SK-N-SH treated with all-trans-retinoic acid at 6 μM for 48 hours (cell line): ENCODE results near the gene WHRN.
A peak's percentile ranks its signal among the peaks of the same experiment; 100 is the strongest.

Experiments
- ATAC-seq: fragments of 200-7000 bp; cut with Tn5 transposase; 3 replicates; pipeline ENCODE4 v1.9.1; 2020; ENCODE audit warnings: mild to moderate bottlenecking, moderate library complexity
- ARNTL ChIP-seq: fragments of 450-650 bp; formaldehyde crosslinking; IDR thresholded peaks from 2 replicates; pipeline ENCODE4 v1.5.0; 2020; ENCODE audit warnings: low read depth, mild to moderate bottlenecking, moderate library complexity, borderline replicate concordance
- BACH2 ChIP-seq: fragments of 250-450 bp; sonication (Bioruptor Pico); IDR thresholded peaks from 2 replicates; pipeline ENCODE4 v1.9.0; 2021; ENCODE audit warnings: mild to moderate bottlenecking, borderline replicate concordance
- CSDC2 ChIP-seq: fragments of 250-450 bp; sonication (Bioruptor Pico); IDR thresholded peaks from 2 replicates; pipeline ENCODE4 v1.5.0; 2020; ENCODE audit warnings: mild to moderate bottlenecking, moderate library complexity
- ESRRG ChIP-seq: fragments of 250-450 bp; sonication (Bioruptor Pico); IDR thresholded peaks from 2 replicates; pipeline ENCODE4 v1.6.1; 2021; ENCODE audit warnings: mild to moderate bottlenecking
- GLIS3 ChIP-seq: fragments of 250-450 bp; sonication (Bioruptor Pico); IDR thresholded peaks from 2 replicates; pipeline ENCODE4 v1.5.0; 2020; ENCODE audit warnings: mild to moderate bottlenecking, moderate library complexity
- ISL1 ChIP-seq: fragments of 250-450 bp; sonication (Bioruptor Pico); IDR thresholded peaks from 2 replicates; pipeline ENCODE4 v2.1.2; 2022; ENCODE audit warnings: mild to moderate bottlenecking, moderate library complexity
- OSR1 ChIP-seq: fragments of 250-450 bp; sonication (Bioruptor Pico); IDR thresholded peaks from 2 replicates; pipeline ENCODE4 v1.8.0; 2022; ENCODE audit warnings: moderate library complexity, mild to moderate bottlenecking, inconsistent platforms
- PPARA ChIP-seq: fragments of 250-450 bp; sonication (Bioruptor Pico); IDR thresholded peaks from 2 replicates; pipeline ENCODE4 v1.5.0; 2020; ENCODE audit warnings: mild to moderate bottlenecking, borderline replicate concordance
- RARB ChIP-seq: fragments of 250-450 bp; sonication (Bioruptor Pico); IDR thresholded peaks from 2 replicates; pipeline ENCODE4 v1.8.0; 2021; ENCODE audit warnings: mild to moderate bottlenecking, moderate library complexity
- SNAI2 ChIP-seq: fragments of 250-450 bp; sonication (Bioruptor Pico); IDR thresholded peaks from 2 replicates; pipeline ENCODE4 v1.5.0; 2020; ENCODE audit warnings: mild to moderate bottlenecking, moderate library complexity
- TCF4 ChIP-seq: fragments of 250-450 bp; sonication (Bioruptor Pico); IDR thresholded peaks from 2 replicates; pipeline ENCODE4 v1.8.0; 2021; ENCODE audit warnings: mild to moderate bottlenecking, moderate library complexity, borderline replicate concordance
- TOX ChIP-seq: fragments of 250-450 bp; sonication (Bioruptor Pico); IDR thresholded peaks from 2 replicates; pipeline ENCODE4 v1.8.0; 2021; ENCODE audit warnings: mild to moderate bottlenecking, moderate library complexity, borderline replicate concordance
- ZFP3 ChIP-seq: fragments of 250-450 bp; sonication (Bioruptor Pico); IDR thresholded peaks from 2 replicates; pipeline ENCODE4 v1.5.0; 2020; ENCODE audit warnings: mild to moderate bottlenecking, moderate library complexity
- ZFP30 ChIP-seq: fragments of 450-650 bp; formaldehyde crosslinking; IDR thresholded peaks from 2 replicates; pipeline ENCODE4 v1.5.0; 2022; ENCODE audit warnings: mild to moderate bottlenecking, moderate library complexity
- ZNF70 ChIP-seq: fragments of 450-650 bp; formaldehyde crosslinking; IDR thresholded peaks from 2 replicates; pipeline ENCODE4 v1.5.0; 2020; ENCODE audit warnings: mild to moderate bottlenecking, moderate library complexity
- ZNF8 ChIP-seq: fragments of 450-650 bp; formaldehyde crosslinking; IDR thresholded peaks from 2 replicates; pipeline ENCODE4 v1.5.0; 2020; ENCODE audit warnings: mild to moderate bottlenecking, moderate library complexity
- TF ChIP-seq, protein P1 (sequence below): fragments of 250-450 bp; sonication (Bioruptor Pico); IDR thresholded peaks from 2 replicates; pipeline ENCODE4 v1.8.0; 2020; ENCODE audit warnings: mild to moderate bottlenecking, moderate library complexity, borderline replicate concordance
- TF ChIP-seq, protein P2 (sequence below): fragments of 250-450 bp; sonication (Bioruptor Pico); IDR thresholded peaks from 2 replicates; pipeline ENCODE4 v1.8.0; 2021; ENCODE audit warnings: low read depth, mild to moderate bottlenecking, moderate library complexity, borderline replicate concordance
- TF ChIP-seq, protein P3 (sequence below): fragments of 250-450 bp; sonication (Bioruptor Pico); IDR thresholded peaks from 2 replicates; pipeline ENCODE4 v1.5.1; 2021; ENCODE audit warnings: mild to moderate bottlenecking, moderate library complexity
- TF ChIP-seq, protein P4 (sequence below): fragments of 250-450 bp; sonication (Bioruptor Pico); IDR thresholded peaks from 2 replicates; pipeline ENCODE4 v1.5.0; 2020; ENCODE audit warnings: mild to moderate bottlenecking, moderate library complexity
- TF ChIP-seq, protein P5 (sequence below): fragments of 250-450 bp; sonication (Bioruptor Pico); IDR thresholded peaks from 2 replicates; pipeline ENCODE4 v1.5.1; 2020; ENCODE audit warnings: low read depth, mild to moderate bottlenecking, moderate library complexity

The WHRN gene

DNA sequence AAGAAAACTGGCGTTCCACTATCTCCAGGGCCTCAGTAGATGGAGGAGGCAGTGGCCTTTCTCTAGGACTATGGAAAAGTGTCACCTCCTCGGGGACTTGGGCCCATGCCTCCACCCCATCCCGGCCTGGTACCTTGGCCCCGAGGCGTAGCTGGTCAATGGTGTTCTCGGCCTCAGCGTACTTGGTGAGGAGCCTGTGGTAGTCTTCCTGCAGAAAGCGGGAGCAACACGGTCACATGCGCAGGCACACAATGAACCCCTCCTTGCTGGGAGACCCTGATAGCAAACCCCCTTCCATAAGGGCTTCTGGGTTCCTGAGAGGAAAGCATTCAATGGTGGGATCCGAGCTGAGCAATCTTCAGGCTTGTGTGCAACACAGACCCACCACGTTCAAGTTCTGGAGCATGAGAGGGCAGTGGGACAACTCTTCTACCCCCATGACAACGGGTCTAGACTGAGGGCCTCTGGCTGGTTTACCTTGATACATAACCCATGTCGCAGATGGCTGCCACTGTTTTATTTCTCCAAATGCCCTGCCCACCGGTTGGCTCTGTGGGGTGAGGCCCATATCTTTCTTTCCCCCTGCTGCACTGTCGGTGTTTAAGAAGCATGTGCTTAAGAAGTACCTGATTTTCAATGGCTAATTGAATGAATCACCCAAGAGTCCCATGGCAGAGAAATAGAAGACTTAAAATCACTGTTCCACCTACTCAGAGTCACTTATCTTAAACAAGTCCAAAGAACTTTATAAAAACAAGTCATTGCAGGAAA is 131.1 kb downstream of the WHRN start:
- TF ChIP-seq ZFP30 (CRISPR knock-in tag): no peak
- no peak for TF ChIP-seq SNAI2 (CRISPR knock-in tag)
- no peak for TF ChIP-seq PPARA (CRISPR knock-in tag)
- TF ChIP-seq, protein P1, sequence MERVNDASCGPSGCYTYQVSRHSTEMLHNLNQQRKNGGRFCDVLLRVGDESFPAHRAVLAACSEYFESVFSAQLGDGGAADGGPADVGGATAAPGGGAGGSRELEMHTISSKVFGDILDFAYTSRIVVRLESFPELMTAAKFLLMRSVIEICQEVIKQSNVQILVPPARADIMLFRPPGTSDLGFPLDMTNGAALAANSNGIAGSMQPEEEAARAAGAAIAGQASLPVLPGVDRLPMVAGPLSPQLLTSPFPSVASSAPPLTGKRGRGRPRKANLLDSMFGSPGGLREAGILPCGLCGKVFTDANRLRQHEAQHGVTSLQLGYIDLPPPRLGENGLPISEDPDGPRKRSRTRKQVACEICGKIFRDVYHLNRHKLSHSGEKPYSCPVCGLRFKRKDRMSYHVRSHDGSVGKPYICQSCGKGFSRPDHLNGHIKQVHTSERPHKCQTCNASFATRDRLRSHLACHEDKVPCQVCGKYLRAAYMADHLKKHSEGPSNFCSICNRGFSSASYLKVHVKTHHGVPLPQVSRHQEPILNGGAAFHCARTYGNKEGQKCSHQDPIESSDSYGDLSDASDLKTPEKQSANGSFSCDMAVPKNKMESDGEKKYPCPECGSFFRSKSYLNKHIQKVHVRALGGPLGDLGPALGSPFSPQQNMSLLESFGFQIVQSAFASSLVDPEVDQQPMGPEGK (CRISPR knock-in tag): no peak
- no peak for TF ChIP-seq TCF4 (CRISPR knock-in tag)
- TF ChIP-seq, all 23 proteins: peak for 0
- ATAC-seq: no peak

DNA sequence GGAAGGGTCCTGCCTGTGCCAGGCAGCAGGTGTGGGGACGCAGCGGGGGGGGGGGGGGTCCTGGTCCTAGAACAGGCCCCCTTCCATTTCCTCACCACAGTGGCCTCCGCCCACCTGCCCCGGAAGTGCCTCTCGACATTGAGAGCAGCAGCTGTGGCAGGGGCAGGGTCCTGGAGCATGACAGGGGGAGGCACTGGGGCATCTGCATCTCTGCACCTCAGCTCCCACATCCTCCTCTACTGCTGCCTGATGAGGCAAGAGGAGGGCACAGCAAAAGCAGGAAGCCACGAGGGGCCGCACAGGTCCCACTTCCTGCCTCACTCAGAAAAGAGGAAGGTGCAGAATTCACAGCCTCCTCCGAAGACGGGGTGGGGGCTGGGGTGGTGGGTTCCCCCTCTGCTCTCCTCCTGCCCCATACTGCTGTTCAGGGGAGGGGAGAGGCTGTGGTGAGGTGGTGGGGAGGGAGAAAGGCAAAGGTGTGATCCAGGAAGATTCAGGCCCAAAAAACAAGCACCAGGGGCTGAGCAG is 132.3 kb downstream of the WHRN start:
- ATAC-seq: no peak

DNA sequence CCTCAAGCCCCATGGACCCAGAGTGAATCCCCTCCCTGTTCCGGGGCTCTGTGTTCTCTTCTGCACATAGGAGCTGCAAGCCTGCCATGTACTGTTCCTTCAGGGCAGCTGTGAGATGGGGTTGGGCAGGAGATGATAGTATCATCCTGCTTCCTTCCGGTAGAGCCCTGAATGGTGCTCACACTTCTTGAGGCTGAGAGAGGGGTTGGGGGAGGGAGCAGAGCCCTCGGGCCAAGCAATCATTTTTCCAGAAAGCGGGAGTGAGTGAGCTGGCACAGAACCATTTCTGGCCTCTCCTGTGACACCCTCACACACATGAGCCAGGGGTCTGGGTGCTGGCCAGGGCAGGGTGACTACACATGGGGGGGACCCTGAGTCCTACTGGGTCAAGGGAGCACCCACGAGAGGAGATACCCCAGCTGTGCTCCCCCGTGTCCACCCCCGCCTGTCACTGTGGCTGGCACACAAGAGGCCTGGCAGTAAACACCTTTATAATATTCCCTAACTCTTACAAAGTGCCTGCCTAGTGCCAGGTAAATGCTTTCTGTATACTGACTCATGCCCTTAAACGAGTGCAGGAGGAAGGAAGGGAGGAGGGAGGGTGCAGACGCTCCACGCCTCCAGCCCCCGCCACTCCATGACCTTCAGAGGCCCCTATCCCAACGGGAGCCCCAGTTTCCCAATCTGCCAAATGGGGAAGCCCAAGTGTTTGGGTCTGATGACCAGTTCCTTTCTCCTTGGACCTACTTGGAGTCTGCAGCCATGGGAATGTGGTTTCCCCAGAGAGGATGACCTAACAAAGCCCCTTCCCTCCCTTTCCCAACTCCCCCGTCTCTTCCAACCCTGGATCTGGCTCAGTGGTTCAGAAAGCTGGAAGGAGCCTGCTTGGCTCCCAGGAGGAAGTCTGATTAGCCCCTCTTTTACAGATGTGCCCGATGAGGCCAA is 133.0 kb downstream of the WHRN start:
- no peak for TF ChIP-seq ZNF8
- peak; percentile 47 for ATAC-seq

More for the DNA sequence above, 132.3 kb downstream of the WHRN start:
- no peak for TF ChIP-seq ESRRG
- TF ChIP-seq, protein P2, sequence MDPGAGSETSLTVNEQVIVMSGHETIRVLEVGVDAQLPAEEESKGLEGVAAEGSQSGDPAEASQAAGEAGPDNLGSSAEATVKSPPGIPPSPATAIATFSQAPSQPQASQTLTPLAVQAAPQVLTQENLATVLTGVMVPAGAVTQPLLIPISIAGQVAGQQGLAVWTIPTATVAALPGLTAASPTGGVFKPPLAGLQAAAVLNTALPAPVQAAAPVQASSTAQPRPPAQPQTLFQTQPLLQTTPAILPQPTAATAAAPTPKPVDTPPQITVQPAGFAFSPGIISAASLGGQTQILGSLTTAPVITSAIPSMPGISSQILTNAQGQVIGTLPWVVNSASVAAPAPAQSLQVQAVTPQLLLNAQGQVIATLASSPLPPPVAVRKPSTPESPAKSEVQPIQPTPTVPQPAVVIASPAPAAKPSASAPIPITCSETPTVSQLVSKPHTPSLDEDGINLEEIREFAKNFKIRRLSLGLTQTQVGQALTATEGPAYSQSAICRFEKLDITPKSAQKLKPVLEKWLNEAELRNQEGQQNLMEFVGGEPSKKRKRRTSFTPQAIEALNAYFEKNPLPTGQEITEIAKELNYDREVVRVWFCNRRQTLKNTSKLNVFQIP (CRISPR knock-in tag): no peak
- TF ChIP-seq CSDC2 (CRISPR knock-in tag): no peak
- no peak for TF ChIP-seq ZNF8
- TF ChIP-seq ARNTL (CRISPR knock-in tag): no peak
- TF ChIP-seq BACH2 (CRISPR knock-in tag): no peak
- no peak for TF ChIP-seq ZNF70 (CRISPR knock-in tag)
- TF ChIP-seq OSR1: no peak
- no peak for TF ChIP-seq TOX (CRISPR knock-in tag)

DNA sequence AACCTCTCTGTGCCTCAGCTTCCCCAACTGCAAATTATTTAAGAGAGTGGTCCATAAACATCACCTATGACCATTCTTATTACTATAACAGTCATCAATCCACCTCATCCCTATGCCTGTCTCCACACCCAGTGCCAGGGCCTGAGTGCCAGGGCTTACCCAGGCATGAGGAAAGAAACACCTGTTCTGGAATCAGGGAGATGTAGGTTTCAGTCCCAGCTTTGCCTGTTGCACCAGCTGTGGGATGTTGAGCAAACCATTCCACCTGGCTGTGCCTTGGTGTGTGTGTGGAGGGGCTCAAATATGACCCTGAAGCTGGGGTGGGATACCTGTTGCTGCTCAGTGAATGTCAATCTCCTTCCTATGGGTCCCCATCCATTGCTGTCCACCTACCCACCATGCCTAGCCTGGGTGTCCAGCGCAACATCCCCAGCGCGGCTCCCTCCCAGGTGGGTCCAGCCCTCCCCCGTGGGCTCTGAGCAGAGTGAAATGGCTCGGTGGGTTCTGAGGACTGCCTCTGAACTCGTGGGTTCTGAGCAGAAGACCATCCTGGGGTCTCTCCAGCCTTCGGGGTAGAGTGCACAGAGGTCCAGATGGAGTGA is 133.8 kb downstream of the WHRN start:
- TF ChIP-seq ZFP3 (CRISPR knock-in tag) (no peak), ZNF70 (CRISPR knock-in tag) (no peak), OSR1 (no peak), TOX (CRISPR knock-in tag) (no peak), ZNF8 (no peak), SNAI2 (CRISPR knock-in tag) (no peak), BACH2 (CRISPR knock-in tag) (no peak), TCF4 (CRISPR knock-in tag) (no peak), GLIS3 (no peak), PPARA (CRISPR knock-in tag) (no peak), CSDC2 (CRISPR knock-in tag) (no peak), ZFP30 (CRISPR knock-in tag) (no peak), ARNTL (CRISPR knock-in tag) (no peak), RARB (no peak), ISL1 (CRISPR knock-in tag) (no peak), ESRRG (no peak)
- TF ChIP-seq, protein P3, sequence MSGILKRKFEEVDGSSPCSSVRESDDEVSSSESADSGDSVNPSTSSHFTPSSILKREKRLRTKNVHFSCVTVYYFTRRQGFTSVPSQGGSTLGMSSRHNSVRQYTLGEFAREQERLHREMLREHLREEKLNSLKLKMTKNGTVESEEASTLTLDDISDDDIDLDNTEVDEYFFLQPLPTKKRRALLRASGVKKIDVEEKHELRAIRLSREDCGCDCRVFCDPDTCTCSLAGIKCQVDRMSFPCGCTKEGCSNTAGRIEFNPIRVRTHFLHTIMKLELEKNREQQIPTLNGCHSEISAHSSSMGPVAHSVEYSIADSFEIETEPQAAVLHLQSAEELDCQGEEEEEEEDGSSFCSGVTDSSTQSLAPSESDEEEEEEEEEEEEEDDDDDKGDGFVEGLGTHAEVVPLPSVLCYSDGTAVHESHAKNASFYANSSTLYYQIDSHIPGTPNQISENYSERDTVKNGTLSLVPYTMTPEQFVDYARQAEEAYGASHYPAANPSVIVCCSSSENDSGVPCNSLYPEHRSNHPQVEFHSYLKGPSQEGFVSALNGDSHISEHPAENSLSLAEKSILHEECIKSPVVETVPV: no peak
- TF ChIP-seq, protein P4, sequence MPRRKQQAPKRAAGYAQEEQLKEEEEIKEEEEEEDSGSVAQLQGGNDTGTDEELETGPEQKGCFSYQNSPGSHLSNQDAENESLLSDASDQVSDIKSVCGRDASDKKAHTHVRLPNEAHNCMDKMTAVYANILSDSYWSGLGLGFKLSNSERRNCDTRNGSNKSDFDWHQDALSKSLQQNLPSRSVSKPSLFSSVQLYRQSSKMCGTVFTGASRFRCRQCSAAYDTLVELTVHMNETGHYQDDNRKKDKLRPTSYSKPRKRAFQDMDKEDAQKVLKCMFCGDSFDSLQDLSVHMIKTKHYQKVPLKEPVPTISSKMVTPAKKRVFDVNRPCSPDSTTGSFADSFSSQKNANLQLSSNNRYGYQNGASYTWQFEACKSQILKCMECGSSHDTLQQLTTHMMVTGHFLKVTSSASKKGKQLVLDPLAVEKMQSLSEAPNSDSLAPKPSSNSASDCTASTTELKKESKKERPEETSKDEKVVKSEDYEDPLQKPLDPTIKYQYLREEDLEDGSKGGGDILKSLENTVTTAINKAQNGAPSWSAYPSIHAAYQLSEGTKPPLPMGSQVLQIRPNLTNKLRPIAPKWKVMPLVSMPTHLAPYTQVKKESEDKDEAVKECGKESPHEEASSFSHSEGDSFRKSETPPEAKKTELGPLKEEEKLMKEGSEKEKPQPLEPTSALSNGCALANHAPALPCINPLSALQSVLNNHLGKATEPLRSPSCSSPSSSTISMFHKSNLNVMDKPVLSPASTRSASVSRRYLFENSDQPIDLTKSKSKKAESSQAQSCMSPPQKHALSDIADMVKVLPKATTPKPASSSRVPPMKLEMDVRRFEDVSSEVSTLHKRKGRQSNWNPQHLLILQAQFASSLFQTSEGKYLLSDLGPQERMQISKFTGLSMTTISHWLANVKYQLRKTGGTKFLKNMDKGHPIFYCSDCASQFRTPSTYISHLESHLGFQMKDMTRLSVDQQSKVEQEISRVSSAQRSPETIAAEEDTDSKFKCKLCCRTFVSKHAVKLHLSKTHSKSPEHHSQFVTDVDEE: no peak
- TF ChIP-seq, protein P5, sequence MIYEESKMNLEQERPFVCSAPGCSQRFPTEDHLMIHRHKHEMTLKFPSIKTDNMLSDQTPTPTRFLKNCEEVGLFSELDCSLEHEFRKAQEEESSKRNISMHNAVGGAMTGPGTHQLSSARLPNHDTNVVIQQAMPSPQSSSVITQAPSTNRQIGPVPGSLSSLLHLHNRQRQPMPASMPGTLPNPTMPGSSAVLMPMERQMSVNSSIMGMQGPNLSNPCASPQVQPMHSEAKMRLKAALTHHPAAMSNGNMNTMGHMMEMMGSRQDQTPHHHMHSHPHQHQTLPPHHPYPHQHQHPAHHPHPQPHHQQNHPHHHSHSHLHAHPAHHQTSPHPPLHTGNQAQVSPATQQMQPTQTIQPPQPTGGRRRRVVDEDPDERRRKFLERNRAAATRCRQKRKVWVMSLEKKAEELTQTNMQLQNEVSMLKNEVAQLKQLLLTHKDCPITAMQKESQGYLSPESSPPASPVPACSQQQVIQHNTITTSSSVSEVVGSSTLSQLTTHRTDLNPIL (CRISPR knock-in tag): no peak
- ATAC-seq: no peak
